Breast epithelium (tissue), 3 donors: ENCODE data around the gene SELENOS.

Experiments used
- POLR2A ChIP-seq: fragments of 450-650 bp; IDR thresholded peaks from one replicate; pipeline ENCODE4 v1.6.1; 2016; ENCODE audit warnings: antibody characterized with exemption, mild to moderate bottlenecking, moderate library complexity
- POLR2AphosphoS5 ChIP-seq, 3 donors: sonication (generic); formaldehyde crosslinking; IDR thresholded peaks; one replicate each; pipeline ENCODE4 v1.6.1; 2017; ENCODE audit warnings: antibody characterized with exemption in 3 of 3
- TF ChIP-seq, protein P1 (sequence below), 3 donors: fragments of 450-650 bp; IDR thresholded peaks; one replicate each; pipeline ENCODE4 v1.5.1; 2016 to 2017; ENCODE audit warnings: antibody characterized with exemption in 3 of 3, mild to moderate bottlenecking in 3 of 3, moderate library complexity in 3 of 3

GRCh38 chr15:101318147-101318819 is 41.0 kb upstream of the SELENOS start:
- TF ChIP-seq, protein P1, sequence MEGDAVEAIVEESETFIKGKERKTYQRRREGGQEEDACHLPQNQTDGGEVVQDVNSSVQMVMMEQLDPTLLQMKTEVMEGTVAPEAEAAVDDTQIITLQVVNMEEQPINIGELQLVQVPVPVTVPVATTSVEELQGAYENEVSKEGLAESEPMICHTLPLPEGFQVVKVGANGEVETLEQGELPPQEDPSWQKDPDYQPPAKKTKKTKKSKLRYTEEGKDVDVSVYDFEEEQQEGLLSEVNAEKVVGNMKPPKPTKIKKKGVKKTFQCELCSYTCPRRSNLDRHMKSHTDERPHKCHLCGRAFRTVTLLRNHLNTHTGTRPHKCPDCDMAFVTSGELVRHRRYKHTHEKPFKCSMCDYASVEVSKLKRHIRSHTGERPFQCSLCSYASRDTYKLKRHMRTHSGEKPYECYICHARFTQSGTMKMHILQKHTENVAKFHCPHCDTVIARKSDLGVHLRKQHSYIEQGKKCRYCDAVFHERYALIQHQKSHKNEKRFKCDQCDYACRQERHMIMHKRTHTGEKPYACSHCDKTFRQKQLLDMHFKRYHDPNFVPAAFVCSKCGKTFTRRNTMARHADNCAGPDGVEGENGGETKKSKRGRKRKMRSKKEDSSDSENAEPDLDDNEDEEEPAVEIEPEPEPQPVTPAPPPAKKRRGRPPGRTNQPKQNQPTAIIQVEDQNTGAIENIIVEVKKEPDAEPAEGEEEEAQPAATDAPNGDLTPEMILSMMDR (IDR thresholded peaks at IDR 0.05): no peak
- no peak for TF ChIP-seq POLR2AphosphoS5 (IDR thresholded peaks at IDR 0.05)
- no peak for TF ChIP-seq POLR2A
